Pons (tissue), 1 donor: Measurements from ENCODE around the gene RHBDF2.
"Not testable (repeated sequence)": the region's sequence is repeated elsewhere in the genome, so short reads cannot be mapped to it uniquely, and the experiment has no call there.

ENCODE experiments used
- DNase-seq: peaks from one replicate; pipeline ENCODE4 v3.0.0-alpha.2; 2016; ENCODE audit warnings: low spot score

RHBDF2 gene

GRCh38 chr17:76538281-76538931, 37.2 kb upstream of the RHBDF2 start:
- DNase-seq, result no peak

GRCh38 chr17:76537578-76538280, 36.5 kb upstream of the RHBDF2 start, which contains the start of gene CYGB:
Gene CYGB (minus strand): TSS chr17:76537709. CDS start chr17:76537542, 167 bp downstream.
- DNase-seq, result no peak

GRCh38 chr17:76537288-76537577, 36.0 kb upstream of the RHBDF2 start:
- DNase-seq, result no peak

GRCh38 chr17:76536511-76537287, 35.5 kb upstream of the RHBDF2 start:
- no peak for DNase-seq

GRCh38 chr17:76535788-76536510, 34.7 kb upstream of the RHBDF2 start:
- DNase-seq, result no peak

GRCh38 chr17:76534831-76535732, 33.9 kb upstream of the RHBDF2 start:
- DNase-seq, result no peak

- DNase-seq, result not testable (repeated sequence)
Measured at GRCh38 chr17:76533640-76534359, 32.6 kb upstream of the RHBDF2 start.

- DNase-seq, result no peak
Measured at GRCh38 chr17:76532072-76532651, 30.9 kb upstream of the RHBDF2 start.

- no peak for DNase-seq
Measured at GRCh38 chr17:76531486-76532038, 30.3 kb upstream of the RHBDF2 start.

- DNase-seq, result no peak
Measured at GRCh38 chr17:76530811-76531485, 29.7 kb upstream of the RHBDF2 start.

GRCh38 chr17:76530095-76530723, 29.0 kb upstream of the RHBDF2 start:
- no peak for DNase-seq

- peak; percentile 82 for DNase-seq
Measured at GRCh38 chr17:76529224-76530094, 28.2 kb upstream of the RHBDF2 start.

GRCh38 chr17:76528528-76529223, 27.5 kb upstream of the RHBDF2 start:
- no peak for DNase-seq

GRCh38 chr17:76528156-76528527, 26.9 kb upstream of the RHBDF2 start:
- no peak for DNase-seq

- no peak for DNase-seq
Measured at GRCh38 chr17:76527430-76528111, 26.3 kb upstream of the RHBDF2 start.

- DNase-seq, result not testable (repeated sequence)
Measured at GRCh38 chr17:76527016-76527415, 25.8 kb upstream of the RHBDF2 start.

- not testable (repeated sequence) for DNase-seq
Measured at GRCh38 chr17:76525513-76525833, 24.2 kb upstream of the RHBDF2 start.
